HFF-Myc (cell line): ENCODE results near the gene APCDD1.

Experiments used
- DNase-seq: peaks from one replicate; pipeline ENCODE4 v3.0.0-alpha.2; 2011; ENCODE audit warnings: low read depth; ENCODE audit errors: extremely low read depth
- H3K4me3 ChIP-seq: replicated peaks from 2 replicates; pipeline ENCODE4 v1.5.1; 2011; ENCODE audit warnings: low read depth, mild to moderate bottlenecking, control low read depth, low read length
- CTCF ChIP-seq: IDR thresholded peaks from 2 replicates; pipeline ENCODE4 v1.5.1; 2012; ENCODE audit warnings: mild to moderate bottlenecking, low read depth, low read length, control low read depth; ENCODE audit errors: missing control alignments

APCDD1 gene

GRCh38 chr18:10419420-10420103 lies 34.9 kb upstream of the APCDD1 start:
- TF ChIP-seq CTCF: no peak
- no peak for DNase-seq
- no peak overlapping the region for H3K4me3 ChIP-seq

- no peak for DNase-seq
- H3K4me3 ChIP-seq: no peak overlapping the region
- TF ChIP-seq CTCF: no peak
Observed at GRCh38 chr18:10420561-10421352, 33.7 kb upstream of the APCDD1 start.

GRCh38 chr18:10421859-10422258 lies 32.6 kb upstream of the APCDD1 start:
- no peak overlapping the region for H3K4me3 ChIP-seq
- TF ChIP-seq CTCF: no peak
- peak; percentile 56 for DNase-seq

GRCh38 chr18:10422731-10423130 lies 31.7 kb upstream of the APCDD1 start:
- H3K4me3 ChIP-seq: no peak overlapping the region
- DNase-seq: no peak
- TF ChIP-seq CTCF: no peak

DNA sequence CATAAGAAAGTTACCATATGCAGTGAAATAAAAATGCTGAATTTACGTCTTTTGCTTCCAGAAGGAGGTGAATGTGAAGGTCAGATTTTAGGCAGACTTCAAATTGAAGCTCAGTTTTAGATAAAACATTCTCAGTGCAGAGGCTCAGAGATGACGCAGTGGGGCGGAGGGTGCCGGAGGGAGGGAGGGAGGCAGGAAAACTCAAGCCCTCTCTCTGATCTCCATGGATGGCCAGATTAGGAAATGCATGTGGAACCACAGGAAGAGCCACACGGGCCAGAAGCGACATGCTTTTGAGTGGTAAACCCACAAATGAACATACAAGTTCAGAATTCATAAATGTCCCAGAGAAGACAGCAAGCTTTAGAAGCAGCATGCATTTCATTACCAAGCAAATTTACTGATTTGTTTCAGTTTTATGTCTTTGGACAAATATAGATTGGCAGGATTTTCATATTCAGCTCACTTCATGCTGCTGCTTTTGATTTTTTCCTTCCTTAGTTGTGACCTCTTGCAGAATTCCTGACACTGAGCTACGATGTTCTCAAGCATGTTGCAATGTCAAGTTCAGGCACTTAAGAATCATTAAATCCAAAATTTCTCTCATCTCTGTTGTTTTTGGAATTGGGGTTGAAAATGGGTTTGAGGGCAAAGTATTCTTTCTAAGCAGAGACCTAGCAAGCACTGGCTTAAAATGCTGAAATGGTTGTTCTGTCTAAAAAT lies 29.7 kb upstream of the APCDD1 start:
- no peak for TF ChIP-seq CTCF
- no peak for DNase-seq

GRCh38 chr18:10430677-10431076 lies 23.8 kb upstream of the APCDD1 start:
- no peak for DNase-seq
- no peak for TF ChIP-seq CTCF
- H3K4me3 ChIP-seq: no peak overlapping the region

More for the DNA sequence above, 29.7 kb upstream of the APCDD1 start:
- no peak overlapping the region for H3K4me3 ChIP-seq
